Uterus (tissue), 2 donors: Measurements from ENCODE around the gene ATG4B.

Experiments used
- POLR2A ChIP-seq, 2 donors: fragments of 450-650 bp; IDR thresholded peaks; one replicate each; pipeline ENCODE4 v1.6.1; 2016; ENCODE audit warnings: antibody characterized with exemption in 2 of 2, mild to moderate bottlenecking in 1 of 2, moderate library complexity in 1 of 2
- TF ChIP-seq, protein P1 (sequence below), 4 experiments: fragments of 200-600 bp in 2 of 4; fragments of 450-650 bp in 2 of 4; sonication (generic) in 2 of 4; IDR thresholded peaks; one replicate each; pipeline ENCODE4 v1.5.1; 2016 to 2019; ENCODE audit warnings: antibody characterized with exemption in 4 of 4, mild to moderate bottlenecking in 2 of 4, moderate library complexity in 1 of 4

DNA sequence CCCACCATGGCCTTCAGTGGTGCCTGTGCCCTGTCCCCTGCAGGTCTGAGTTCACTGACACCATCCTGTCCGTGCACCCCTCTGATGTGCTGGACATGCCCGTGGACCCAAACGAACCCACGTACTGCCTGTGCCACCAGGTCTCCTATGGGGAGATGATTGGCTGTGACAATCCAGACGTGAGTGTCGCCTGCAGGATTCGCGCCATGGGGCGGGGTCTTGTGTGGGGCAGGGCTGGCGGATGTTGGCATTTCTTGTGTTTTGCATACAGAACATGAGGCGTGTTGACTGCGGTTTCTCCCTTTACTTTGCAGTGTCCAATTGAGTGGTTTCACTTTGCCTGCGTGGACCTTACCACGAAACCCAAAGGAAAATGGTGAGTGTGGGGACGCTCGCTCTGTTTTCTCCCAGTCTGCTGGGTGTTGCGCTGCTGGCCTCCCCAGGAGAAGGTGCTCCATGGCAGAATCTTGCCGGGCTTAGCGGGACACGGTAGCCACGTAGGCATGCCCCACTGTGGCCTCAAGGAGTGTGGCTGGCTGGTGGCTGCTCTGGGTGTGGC is 85.5 kb downstream of the ATG4B start:
- TF ChIP-seq, protein P1, sequence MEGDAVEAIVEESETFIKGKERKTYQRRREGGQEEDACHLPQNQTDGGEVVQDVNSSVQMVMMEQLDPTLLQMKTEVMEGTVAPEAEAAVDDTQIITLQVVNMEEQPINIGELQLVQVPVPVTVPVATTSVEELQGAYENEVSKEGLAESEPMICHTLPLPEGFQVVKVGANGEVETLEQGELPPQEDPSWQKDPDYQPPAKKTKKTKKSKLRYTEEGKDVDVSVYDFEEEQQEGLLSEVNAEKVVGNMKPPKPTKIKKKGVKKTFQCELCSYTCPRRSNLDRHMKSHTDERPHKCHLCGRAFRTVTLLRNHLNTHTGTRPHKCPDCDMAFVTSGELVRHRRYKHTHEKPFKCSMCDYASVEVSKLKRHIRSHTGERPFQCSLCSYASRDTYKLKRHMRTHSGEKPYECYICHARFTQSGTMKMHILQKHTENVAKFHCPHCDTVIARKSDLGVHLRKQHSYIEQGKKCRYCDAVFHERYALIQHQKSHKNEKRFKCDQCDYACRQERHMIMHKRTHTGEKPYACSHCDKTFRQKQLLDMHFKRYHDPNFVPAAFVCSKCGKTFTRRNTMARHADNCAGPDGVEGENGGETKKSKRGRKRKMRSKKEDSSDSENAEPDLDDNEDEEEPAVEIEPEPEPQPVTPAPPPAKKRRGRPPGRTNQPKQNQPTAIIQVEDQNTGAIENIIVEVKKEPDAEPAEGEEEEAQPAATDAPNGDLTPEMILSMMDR (IDR thresholded peaks at IDR 0.05): no peak
- TF ChIP-seq POLR2A (IDR thresholded peaks at IDR 0.05): no peak
